HepG2 (cell line): ENCODE measurements around the gene PRXL2A. TPM values are rescaled to one million over a fixed set of nuclear protein-coding genes. Genes with fewer than 3 reads are reported as not detected.

Source experiments
- ATF2 ChIP-seq: sonication (generic); formaldehyde crosslinking; IDR thresholded peaks from 2 replicates; pipeline ENCODE4 v1.4.0; 2020; ENCODE audit warnings: missing genetic modification reagents
- BRF2 ChIP-seq: sonication (generic); formaldehyde crosslinking; IDR thresholded peaks from 2 replicates; pipeline ENCODE4 v1.8.1; 2022; ENCODE audit warnings: mild to moderate bottlenecking, missing genetic modification reagents
- E2F5 ChIP-seq: sonication (generic); formaldehyde crosslinking; conservative IDR thresholded peaks from 2 replicates; pipeline ENCODE4 v1.4.0; 2020; ENCODE audit warnings: missing genetic modification reagents
- LCORL ChIP-seq, 2 experiments: fragments of 450-650 bp in 1 of 2; sonication (generic) in 1 of 2; formaldehyde crosslinking in 1 of 2; IDR thresholded peaks; 2 replicates each; pipeline versions ENCODE4 v1.5.0 to v1.6.1; 2017 to 2020; ENCODE audit warnings: antibody characterized with exemption in 1 of 2, missing genetic modification reagents in 1 of 2
- MIER2 ChIP-seq: IDR thresholded peaks from 2 replicates; pipeline ENCODE4 v1.6.1; 2016; ENCODE audit warnings: missing biosample characterization, missing genetic modification reagents
- RAD21 ChIP-seq: fragments of 450-650 bp; formaldehyde crosslinking; IDR thresholded peaks from 2 replicates; pipeline ENCODE4 v1.5.0; 2020; ENCODE audit warnings: mild to moderate bottlenecking
- RFXANK ChIP-seq: IDR thresholded peaks from 2 replicates; pipeline ENCODE4 v1.6.1; 2016
- SALL1 ChIP-seq: sonication (generic); formaldehyde crosslinking; IDR thresholded peaks from 2 replicates; pipeline ENCODE4 v1.8.0; 2022; ENCODE audit warnings: mild to moderate bottlenecking, missing genetic modification reagents
- TAF1 ChIP-seq: sonication (generic); formaldehyde crosslinking; IDR thresholded peaks from 2 replicates; pipeline ENCODE4 v1.4.0; 2020; ENCODE audit warnings: missing genetic modification reagents
- TOE1 ChIP-seq: sonication (generic); formaldehyde crosslinking; IDR thresholded peaks from 2 replicates; pipeline ENCODE4 v1.4.0; 2020; ENCODE audit warnings: mild to moderate bottlenecking, missing genetic modification reagents
- XRCC5 ChIP-seq: fragments of 200-400 bp; formaldehyde crosslinking; optimal IDR thresholded peaks from 2 replicates; pipeline ENCODE3; 2017; ENCODE audit warnings: mild to moderate bottlenecking, low read length
- ZC3H4 ChIP-seq: sonication (generic); formaldehyde crosslinking; IDR thresholded peaks from 2 replicates; pipeline ENCODE4 v1.4.0; 2020; ENCODE audit warnings: missing genetic modification reagents, borderline replicate concordance
- ZFP41 ChIP-seq: sonication (generic); formaldehyde crosslinking; IDR thresholded peaks from 2 replicates; pipeline ENCODE4 v1.4.0; 2020; ENCODE audit warnings: mild to moderate bottlenecking, missing genetic modification reagents, borderline replicate concordance
- ZNF136 ChIP-seq: sonication (generic); formaldehyde crosslinking; IDR thresholded peaks from 2 replicates; pipeline ENCODE4 v1.8.1; 2022; ENCODE audit warnings: low read depth, mild to moderate bottlenecking, moderate library complexity, missing genetic modification reagents
- ZNF253 ChIP-seq: sonication (generic); formaldehyde crosslinking; IDR thresholded peaks from 2 replicates; pipeline ENCODE4 v1.8.0; 2022; ENCODE audit warnings: mild to moderate bottlenecking, missing genetic modification reagents, borderline replicate concordance
- ZNF333 ChIP-seq: sonication (generic); formaldehyde crosslinking; IDR thresholded peaks from 2 replicates; pipeline ENCODE4 v1.4.0; 2020; ENCODE audit warnings: mild to moderate bottlenecking, missing genetic modification reagents, borderline replicate concordance
- ZNF510 ChIP-seq: sonication (generic); formaldehyde crosslinking; IDR thresholded peaks from 2 replicates; pipeline ENCODE4 v1.4.0; 2020; ENCODE audit warnings: low read depth, mild to moderate bottlenecking, missing genetic modification reagents
- ZNF550 ChIP-seq: sonication (generic); formaldehyde crosslinking; IDR thresholded peaks from 2 replicates; pipeline ENCODE4 v1.4.0; 2020; ENCODE audit warnings: mild to moderate bottlenecking, missing genetic modification reagents, borderline replicate concordance
- ZNF569 ChIP-seq: sonication (generic); formaldehyde crosslinking; IDR thresholded peaks from 2 replicates; pipeline ENCODE4 v1.5.0; 2020; ENCODE audit warnings: mild to moderate bottlenecking, missing genetic modification reagents, moderate library complexity, borderline replicate concordance
- ZNF713 ChIP-seq: sonication (generic); formaldehyde crosslinking; IDR thresholded peaks from 2 replicates; pipeline ENCODE4 v1.4.0; 2020; ENCODE audit warnings: mild to moderate bottlenecking, missing genetic modification reagents
- ZNF720 ChIP-seq: sonication (generic); formaldehyde crosslinking; IDR thresholded peaks from 2 replicates; pipeline ENCODE4 v1.4.0; 2020; ENCODE audit warnings: missing genetic modification reagents
- ZNF788 ChIP-seq: sonication (generic); formaldehyde crosslinking; IDR thresholded peaks from 2 replicates; pipeline ENCODE4 v1.5.0; 2020; ENCODE audit warnings: mild to moderate bottlenecking, missing genetic modification reagents, borderline replicate concordance
- ZNF891 ChIP-seq: sonication (generic); formaldehyde crosslinking; IDR thresholded peaks from 2 replicates; pipeline ENCODE4 v1.5.0; 2020; ENCODE audit warnings: mild to moderate bottlenecking, missing genetic modification reagents
- polyA plus RNA-seq, 8 experiments: library from polyadenylated mRNA; depleted of rRNA in 3 of 8; stranded (reverse) in 7 of 8; unstranded in 1 of 8; fragments of >200 nt; fragmentation: Illumina TruSeq in 4 of 8; extraction: Trizol in 4 of 8; gene quantifications; 2 replicates each; pipeline versions ENCODE4 v1.2.1 to v1.2.3, GENCODE V29; 2011 to 2016; ENCODE audit warnings: low read depth in 4 of 8, missing spikeins in 1 of 8, mixed read lengths in 1 of 8; ENCODE audit not compliant: insufficient read depth in 1 of 8
- total RNA-seq, 5 experiments: library from RNA; depleted of rRNA; stranded (reverse); fragments of >200 nt; fragmentation: Illumina TruSeq; extraction: Trizol; gene quantifications; 2 replicates each; pipeline ENCODE4 v1.2.3, GENCODE V29; 2016; ENCODE audit warnings: low read depth in 1 of 5
- TF ChIP-seq, protein P1 (sequence below), 2 experiments: fragments of 450-650 bp in 1 of 2; sonication (generic) in 1 of 2; formaldehyde crosslinking; IDR thresholded peaks; 2 replicates each; pipeline versions ENCODE4 v1.5.0 to v1.8.0; 2020 to 2022; ENCODE audit warnings: mild to moderate bottlenecking in 1 of 2, missing genetic modification reagents in 1 of 2

PRXL2A gene
- total and polyA plus RNA-seq, 2 of the 13 experiments (the other 11 are each of a cell fraction or from before 2014, with no cell fraction given): 43.9 to 79.9 TPM

DNA sequence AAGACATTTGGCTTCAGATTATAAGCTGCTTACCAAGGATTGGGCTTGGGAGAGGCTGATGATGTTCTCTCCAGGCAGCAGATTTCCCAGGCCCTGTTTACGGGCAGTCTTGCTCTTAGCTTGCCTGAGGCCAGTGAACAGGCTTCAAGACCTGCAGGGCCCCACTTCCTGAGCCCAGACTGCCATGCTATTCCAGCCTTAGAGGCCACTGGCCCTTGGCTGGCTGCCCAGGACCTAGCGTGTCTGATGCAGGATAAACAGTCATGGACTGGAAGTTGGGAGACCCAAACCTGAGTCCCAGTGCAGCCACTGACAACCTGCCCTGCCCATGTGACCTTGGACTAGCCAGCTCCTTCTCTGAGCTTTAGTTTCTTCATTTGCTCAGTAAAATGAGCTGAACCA, 2.9 kb downstream of the PRXL2A start (continued):
- TF ChIP-seq, protein P1, sequence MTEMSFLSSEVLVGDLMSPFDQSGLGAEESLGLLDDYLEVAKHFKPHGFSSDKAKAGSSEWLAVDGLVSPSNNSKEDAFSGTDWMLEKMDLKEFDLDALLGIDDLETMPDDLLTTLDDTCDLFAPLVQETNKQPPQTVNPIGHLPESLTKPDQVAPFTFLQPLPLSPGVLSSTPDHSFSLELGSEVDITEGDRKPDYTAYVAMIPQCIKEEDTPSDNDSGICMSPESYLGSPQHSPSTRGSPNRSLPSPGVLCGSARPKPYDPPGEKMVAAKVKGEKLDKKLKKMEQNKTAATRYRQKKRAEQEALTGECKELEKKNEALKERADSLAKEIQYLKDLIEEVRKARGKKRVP (CRISPR knock-in tag; IDR thresholded peaks at IDR 0.05): no peak
- no peak for TF ChIP-seq RAD21 (CRISPR knock-in tag)
- TF ChIP-seq ZNF333 (CRISPR knock-in tag): no peak
- no peak for TF ChIP-seq ZNF136 (CRISPR knock-in tag)
- no peak for TF ChIP-seq ZNF713 (CRISPR knock-in tag)
- no peak for TF ChIP-seq ZC3H4 (CRISPR knock-in tag)
- TF ChIP-seq ZNF720: no peak
- no peak for TF ChIP-seq ZNF569 (CRISPR knock-in tag)
- TF ChIP-seq RFXANK (CRISPR knock-in tag): no peak
- TF ChIP-seq ZNF550 (CRISPR knock-in tag): no peak
- TF ChIP-seq XRCC5: peak; percentile 29
- TF ChIP-seq TOE1 (CRISPR knock-in tag): no peak
- TF ChIP-seq ZFP41 (CRISPR knock-in tag): no peak
- TF ChIP-seq ATF2: no peak
- TF ChIP-seq TAF1: no peak
- TF ChIP-seq ZNF510 (CRISPR knock-in tag): no peak
- TF ChIP-seq ZNF788 (CRISPR knock-in tag): peak; percentile 55; the same call in 1 of the 2 replicates
- TF ChIP-seq SALL1 (CRISPR knock-in tag): peak; percentile 64
- no peak for TF ChIP-seq MIER2
- TF ChIP-seq ZNF891 (CRISPR knock-in tag): no peak
- no peak for TF ChIP-seq E2F5 (CRISPR knock-in tag)
- no peak for TF ChIP-seq BRF2
- no peak for TF ChIP-seq LCORL (IDR thresholded peaks at IDR 0.05)
- no peak for TF ChIP-seq LCORL (CRISPR knock-in tag; IDR thresholded peaks at IDR 0.05)
- no peak for TF ChIP-seq ZNF253 (CRISPR knock-in tag)
- TF ChIP-seq, all 625 proteins: peak for 68
